A673 (cell line): Measurements from ENCODE around the gene TMA7B. TPM values are rescaled to one million over a fixed set of nuclear protein-coding genes. Genes with fewer than 3 reads are reported as not detected.
"Not testable (repeated sequence)": the region's sequence is repeated elsewhere in the genome, so short reads cannot be mapped to it uniquely, and the experiment has no call there.

ENCODE experiments used
- BruUV-seq: library from RNA; stranded (reverse); fragments of 400-500 nt; replicated peaks from 2 replicates; lab custom pipeline; 2021; lab: Mats Ljungman, UMichigan
- CTCF ChIA-PET: fragments of 300-600 bp; sonication (Branson Sonifier 250); formaldehyde crosslinking; loops from one replicate; lab custom pipeline; 2022; ENCODE audit warnings: antibody characterized with exemption; lab: Charles Lee
- POLR2A ChIA-PET: fragments of 300-600 bp; sonication (Branson Sonifier 250); formaldehyde crosslinking; loops from one replicate; lab custom pipeline; 2022; ENCODE audit warnings: antibody characterized with exemption; ENCODE audit not compliant: low non-redundant PET; lab: Charles Lee
- DNase-seq: peaks from one replicate; pipeline ENCODE4 v3.0.0-alpha.2; 2015; ENCODE audit warnings: low spot score
- H3K27ac ChIP-seq: fragments of 200-600 bp; sonication (generic); 2 replicates; pipeline ENCODE4 v1.5.1; 2016; ENCODE audit warnings: mixed run types, low read depth, mild to moderate bottlenecking, mixed read lengths, antibody characterized with exemption, low read length; ENCODE audit not compliant: poor library complexity, severe bottlenecking
- H3K27me3 ChIP-seq: fragments of 200-600 bp; sonication (generic); replicated peaks from 2 replicates; pipeline ENCODE4 v1.6.1; 2017; ENCODE audit warnings: mixed run types, low read depth, mild to moderate bottlenecking, mixed read lengths, antibody characterized with exemption, low read length; ENCODE audit not compliant: insufficient read depth, poor library complexity
- H3K36me3 ChIP-seq: fragments of 200-600 bp; sonication (generic); 2 replicates; pipeline ENCODE4 v1.6.1; 2016; ENCODE audit warnings: mixed run types, mild to moderate bottlenecking, mixed read lengths, antibody characterized with exemption, low read length; ENCODE audit not compliant: insufficient read depth, poor library complexity, severe bottlenecking
- H3K4me1 ChIP-seq: fragments of 200-600 bp; sonication (generic); 2 replicates; pipeline ENCODE4 v1.6.1; 2017; ENCODE audit warnings: mixed run types, mild to moderate bottlenecking, mixed read lengths, antibody characterized with exemption, low read length; ENCODE audit not compliant: insufficient read depth, poor library complexity, severe bottlenecking
- H3K4me3 ChIP-seq: fragments of 200-600 bp; sonication (generic); 2 replicates; pipeline ENCODE4 v1.5.1; 2016; ENCODE audit warnings: low read depth, mixed run types, mild to moderate bottlenecking, mixed read lengths, low read length; ENCODE audit not compliant: poor library complexity, severe bottlenecking
- H3K9me3 ChIP-seq: fragments of 200-600 bp; sonication (generic); 2 replicates; pipeline ENCODE4 v1.6.1; 2016; ENCODE audit warnings: mixed run types, low read depth, mild to moderate bottlenecking, mixed read lengths, antibody characterized with exemption, low read length; ENCODE audit not compliant: poor library complexity, severe bottlenecking
- EZH2 ChIP-seq: fragments of 200-600 bp; sonication (generic); IDR thresholded peaks from 2 replicates; pipeline ENCODE4 v1.6.1; 2017; ENCODE audit warnings: borderline replicate concordance, low read depth, mild to moderate bottlenecking, mixed read lengths, antibody characterized with exemption, low read length; ENCODE audit not compliant: poor library complexity, severe bottlenecking
- intact Hi-C: fragments of 100-400 bp; cut with micrococcal nuclease; formaldehyde crosslinking; loops from one replicate; pipeline ENCODE4 v1.10.0; 2022; ENCODE audit not compliant: unreplicated experiment
- total RNA-seq: library from RNA; stranded (reverse); gene quantifications from 2 replicates; pipeline ENCODE4 v1.2.3, GENCODE V29; 2021
- TF ChIP-seq, protein P1 (sequence below): fragments of 300-800, 200-600 bp; sonication (generic); conservative IDR thresholded peaks from 2 replicates; pipeline ENCODE4 v1.5.1; 2017; ENCODE audit warnings: low read depth, mild to moderate bottlenecking, antibody characterized with exemption, low read length, moderate library complexity, mixed read lengths

The TMA7B gene
- total RNA-seq, 1 experiment from 2014 or later = not detected

- Histone ChIP-seq H3K4me3 (no peak overlapping the region), H3K9me3 (no peaks in the 10 kb centered on the region), H3K27me3 (no peaks in the 10 kb centered on the region), H3K36me3 (no peaks in the 10 kb centered on the region), H3K4me1 (no peaks in the 10 kb centered on the region), H3K27ac (no peak overlapping the region)
- POLR2A ChIA-PET = no interaction called here
- intact Hi-C loops = no loop called here
- no TSS peak for BruUV-seq
- DNase-seq = no peak
- CTCF ChIA-PET = no interaction called here
- TF ChIP-seq, protein P1, sequence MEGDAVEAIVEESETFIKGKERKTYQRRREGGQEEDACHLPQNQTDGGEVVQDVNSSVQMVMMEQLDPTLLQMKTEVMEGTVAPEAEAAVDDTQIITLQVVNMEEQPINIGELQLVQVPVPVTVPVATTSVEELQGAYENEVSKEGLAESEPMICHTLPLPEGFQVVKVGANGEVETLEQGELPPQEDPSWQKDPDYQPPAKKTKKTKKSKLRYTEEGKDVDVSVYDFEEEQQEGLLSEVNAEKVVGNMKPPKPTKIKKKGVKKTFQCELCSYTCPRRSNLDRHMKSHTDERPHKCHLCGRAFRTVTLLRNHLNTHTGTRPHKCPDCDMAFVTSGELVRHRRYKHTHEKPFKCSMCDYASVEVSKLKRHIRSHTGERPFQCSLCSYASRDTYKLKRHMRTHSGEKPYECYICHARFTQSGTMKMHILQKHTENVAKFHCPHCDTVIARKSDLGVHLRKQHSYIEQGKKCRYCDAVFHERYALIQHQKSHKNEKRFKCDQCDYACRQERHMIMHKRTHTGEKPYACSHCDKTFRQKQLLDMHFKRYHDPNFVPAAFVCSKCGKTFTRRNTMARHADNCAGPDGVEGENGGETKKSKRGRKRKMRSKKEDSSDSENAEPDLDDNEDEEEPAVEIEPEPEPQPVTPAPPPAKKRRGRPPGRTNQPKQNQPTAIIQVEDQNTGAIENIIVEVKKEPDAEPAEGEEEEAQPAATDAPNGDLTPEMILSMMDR = no peak
- no peak for TF ChIP-seq EZH2
Observed at GRCh38 chr22:39991159-39991860, 31.1 kb downstream of the TMA7B start.

DNA sequence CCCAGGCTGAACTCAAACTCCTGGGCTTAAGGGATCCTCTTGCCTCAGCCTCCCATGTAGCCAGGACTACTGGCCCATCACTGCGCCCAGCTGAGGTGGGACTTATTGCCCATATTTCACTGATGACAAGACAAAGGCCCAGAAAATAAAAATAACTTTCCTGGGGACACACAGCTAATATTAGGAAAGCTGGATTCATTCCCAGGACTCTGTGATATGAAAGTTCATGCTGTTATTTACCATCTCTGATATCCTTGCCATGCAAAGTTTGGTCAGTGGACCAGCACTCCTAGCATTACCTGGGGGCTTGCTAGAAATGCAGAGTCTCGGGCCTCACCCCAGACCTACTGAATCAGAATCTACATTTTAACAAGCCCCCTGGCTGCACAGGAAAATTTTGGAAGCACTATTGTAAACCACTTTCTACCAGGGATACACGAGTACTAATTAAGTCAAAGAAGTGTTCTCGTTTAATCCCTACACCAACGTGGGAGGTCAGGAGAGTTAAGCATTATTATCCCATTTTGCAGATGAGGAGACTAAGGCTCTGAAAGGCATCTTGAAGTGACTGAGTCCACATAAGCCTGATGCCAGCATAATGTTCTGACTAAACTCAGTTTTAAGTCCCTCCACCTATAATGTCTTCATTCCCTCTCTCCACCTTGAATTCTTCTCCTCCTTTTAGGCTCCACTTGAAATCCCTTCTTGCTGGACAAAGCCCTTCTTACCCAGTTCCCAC, 32.1 kb downstream of the TMA7B start:
- Histone ChIP-seq H3K9me3 (no peaks in the 10 kb centered on the region), H3K4me3 (no peak overlapping the region), H3K36me3 (no peaks in the 10 kb centered on the region), H3K4me1 (no peaks in the 10 kb centered on the region), H3K27ac (no peak overlapping the region), H3K27me3 (no peaks in the 10 kb centered on the region)
- intact Hi-C loops = no loop called here
- TF ChIP-seq, protein P1 = no peak
- TF ChIP-seq EZH2 = no peak
- no TSS peak for BruUV-seq
- DNase-seq = no peak
- ChIA-PET CTCF (no interaction called here), POLR2A (no interaction called here)

DNA sequence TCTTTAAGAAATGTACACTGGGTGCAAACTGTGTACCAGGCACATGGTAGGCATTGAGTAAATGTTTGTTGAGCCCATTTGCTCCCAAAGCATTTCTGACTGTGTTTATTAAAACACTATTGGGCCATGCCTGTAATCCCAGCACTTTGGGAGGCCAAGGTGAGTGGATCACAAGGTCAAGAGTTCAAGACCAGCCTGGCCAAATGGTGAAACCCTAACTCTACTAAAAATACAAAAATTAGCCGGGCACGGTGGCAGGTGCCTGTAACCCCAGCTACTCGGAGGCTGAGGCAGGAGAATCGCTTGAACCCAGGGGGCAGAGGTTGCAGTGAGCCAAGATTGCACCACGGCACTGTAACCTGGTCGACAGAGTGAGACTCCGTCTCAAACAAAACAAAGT, 32.7 kb downstream of the TMA7B start:
- H3K4me3 ChIP-seq, H3K27ac ChIP-seq, H3K36me3 ChIP-seq, H3K4me1 ChIP-seq, H3K9me3 ChIP-seq, DNase-seq, POLR2A ChIA-PET, CTCF ChIA-PET, BruUV-seq, intact Hi-C loops, H3K27me3 ChIP-seq: not testable (repeated sequence)
